ENCODE results near the gene MRPS30.
"Not testable (repeated sequence)": the region's sequence is repeated elsewhere in the genome, so short reads cannot be mapped to it uniquely, and the experiment has no call there.

The MRPS30 gene

DNA sequence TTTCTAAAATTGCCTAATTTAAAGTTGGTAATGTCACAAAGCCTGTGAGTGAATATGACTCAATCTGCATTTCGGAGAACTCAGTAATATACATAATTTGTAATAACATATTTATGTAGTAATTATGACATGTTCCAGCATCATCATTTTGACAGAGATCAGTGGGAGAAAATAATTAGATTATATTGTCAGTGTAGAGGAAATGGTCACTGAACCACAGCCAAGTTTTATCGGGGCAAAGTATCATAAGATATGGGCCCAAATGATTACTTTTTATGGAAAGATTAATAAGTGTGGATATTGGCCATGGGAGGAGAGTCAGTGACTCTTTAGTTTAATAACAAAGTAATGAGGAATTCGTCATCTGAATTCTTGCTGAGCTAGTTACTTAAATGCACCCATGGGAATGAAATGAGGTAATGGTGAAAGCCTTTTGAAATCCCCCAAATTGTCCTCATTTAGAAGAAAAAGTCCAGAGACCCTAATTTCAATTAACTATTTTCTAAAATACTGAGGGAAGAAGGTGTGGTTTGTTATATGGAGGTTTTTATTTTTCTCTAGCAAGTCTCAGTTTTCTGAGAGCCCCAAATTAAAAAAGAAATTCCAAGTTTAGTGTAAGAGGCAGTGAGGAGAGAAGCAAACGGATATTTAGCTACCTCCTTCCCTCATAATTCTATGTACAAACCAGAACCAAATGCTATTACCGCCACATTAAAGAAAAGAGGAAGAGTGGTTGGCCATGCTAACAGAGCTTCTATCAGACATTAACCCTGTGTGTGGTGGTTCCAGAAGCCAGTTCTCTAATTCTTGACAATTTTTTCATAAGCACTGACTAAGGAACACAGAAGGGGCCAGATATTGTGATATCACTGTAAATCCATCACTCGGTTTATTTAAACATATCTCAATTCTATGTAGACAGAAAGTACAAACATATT is 37.7 kb upstream of the MRPS30 start:
- Histone ChIP-seq H2AFZ (ENCODE audit: low read depth, low read length) (no peak overlapping the region), H3K9ac (ENCODE audit: low read length) (peak overlapping the region; percentile 75), H3K4me1 (ENCODE audit: control insufficient read depth, insufficient read depth, low read depth, low read length) (no peaks in the 10 kb centered on the region), H2BK12ac (ENCODE audit: low read length in 2 of 2) (no peak overlapping the region), H3K4me2 (ENCODE audit: low read length, poor library complexity, severe bottlenecking) (no peak overlapping the region), H3K23ac (ENCODE audit: low read length in 2 of 2) (no peak overlapping the region), H3K14ac (ENCODE audit: low read length in 2 of 2) (no peak overlapping the region), H3K27me3 (ENCODE audit: control insufficient read depth in 1 of 2, insufficient read depth in 1 of 2, low read length in 2 of 2) (no peaks in the 10 kb centered on the region), H2BK15ac (ENCODE audit: low read depth, poor library complexity, severe bottlenecking) (no peak overlapping the region), H3K4ac (ENCODE audit: low read depth in 1 of 2, low read length in 2 of 2) (no peak overlapping the region), H3K18ac (ENCODE audit: low read depth in 1 of 2, low read length in 2 of 2) (no peak overlapping the region), H3K79me1 (replicated peaks; ENCODE audit: low read length, poor library complexity, severe bottlenecking) (no peaks in the 10 kb centered on the region), H2BK5ac (ENCODE audit: low read depth, low read length, poor library complexity, severe bottlenecking) (no peak overlapping the region), H3K36me3 (ENCODE audit: control insufficient read depth in 1 of 2, insufficient read depth in 2 of 2, low read depth in 1 of 2, low read length in 2 of 2) (no peaks in the 10 kb centered on the region), H4K91ac (ENCODE audit: low read length) (no peak overlapping the region), H3K27ac (ENCODE audit: low read length, poor library complexity, severe bottlenecking) (no peak overlapping the region), H3K9me3 (ENCODE audit: control insufficient read depth, low read length) (no peaks in the 10 kb centered on the region), H4K8ac (ENCODE audit: low read length) (no peak overlapping the region), H3K4me3 (ENCODE audit: insufficient read depth in 1 of 2, low read depth in 1 of 2, low read length in 2 of 2) (no peak overlapping the region), H2AK5ac (ENCODE audit: low read length, severe bottlenecking) (no peak overlapping the region), H2BK120ac (ENCODE audit: low read depth, low read length) (no peak overlapping the region)
- WGBS = 86% methylated on average over 3 of the region's 6 CpGs
- DNase-seq = no peak

- not testable (repeated sequence) for H2BK120ac ChIP-seq (ENCODE audit: low read depth, low read length)
- 97% methylated on average over 9 of the region's 11 CpGs for WGBS
Observed at GRCh38 chr5:44772397-44772796, 36.4 kb upstream of the MRPS30 start.

DNA sequence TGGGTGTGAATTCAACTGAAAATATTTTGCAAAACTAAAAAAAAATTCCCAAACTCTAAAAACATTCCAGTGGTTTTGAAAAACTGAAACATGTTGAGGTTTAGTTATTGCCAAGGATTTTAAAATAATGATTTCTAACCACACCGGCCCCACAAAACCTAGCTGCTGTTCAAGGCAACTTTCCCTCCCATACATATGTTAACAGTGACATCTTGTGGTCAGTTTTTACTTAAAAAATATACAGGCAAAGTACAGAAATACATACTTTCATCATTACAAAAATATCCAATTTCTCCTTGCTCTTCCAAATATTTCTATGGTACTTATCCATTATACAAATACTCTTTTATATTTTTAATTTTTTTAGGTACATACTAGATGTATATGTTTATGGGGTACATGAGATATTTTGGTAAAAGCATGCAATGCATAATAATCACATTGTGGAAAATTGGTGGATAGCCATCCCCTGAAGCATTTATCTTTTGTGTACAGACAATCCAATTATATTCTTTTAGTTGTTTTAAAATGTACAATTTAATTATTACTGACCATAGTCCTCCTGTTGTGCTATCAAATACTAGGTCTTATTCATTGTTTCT is 34.4 kb upstream of the MRPS30 start:
- Histone ChIP-seq H2BK120ac (ENCODE audit: low read depth, low read length) (no peak overlapping the region), H3K4me3 (ENCODE audit: insufficient read depth in 1 of 2, low read depth in 1 of 2, low read length in 2 of 2) (no peak overlapping the region), H3K27me3 (ENCODE audit: control insufficient read depth in 1 of 2, insufficient read depth in 1 of 2, low read length in 2 of 2) (no peaks in the 10 kb centered on the region), H2BK5ac (ENCODE audit: low read depth, low read length, poor library complexity, severe bottlenecking) (no peak overlapping the region), H3K18ac (ENCODE audit: low read depth in 1 of 2, low read length in 2 of 2) (no peak overlapping the region), H3K27ac (ENCODE audit: low read length, poor library complexity, severe bottlenecking) (no peak overlapping the region), H3K14ac (ENCODE audit: low read length in 2 of 2) (no peak overlapping the region), H3K9me3 (ENCODE audit: control insufficient read depth, low read length) (no peaks in the 10 kb centered on the region), H3K4ac (ENCODE audit: low read depth in 1 of 2, low read length in 2 of 2) (no peak overlapping the region), H2AFZ (ENCODE audit: low read depth, low read length) (no peak overlapping the region), H4K8ac (ENCODE audit: low read length) (no peak overlapping the region), H3K36me3 (ENCODE audit: control insufficient read depth in 1 of 2, insufficient read depth in 2 of 2, low read depth in 1 of 2, low read length in 2 of 2) (no peaks in the 10 kb centered on the region), H3K4me1 (ENCODE audit: control insufficient read depth, insufficient read depth, low read depth, low read length) (no peaks in the 10 kb centered on the region), H2BK12ac (ENCODE audit: low read length in 2 of 2) (no peak overlapping the region), H4K91ac (ENCODE audit: low read length) (no peak overlapping the region), H3K4me2 (ENCODE audit: low read length, poor library complexity, severe bottlenecking) (no peak overlapping the region), H3K23ac (ENCODE audit: low read length in 2 of 2) (no peak overlapping the region), H3K9ac (ENCODE audit: low read length) (peak overlapping the region; percentile 78), H3K79me1 (replicated peaks; ENCODE audit: low read length, poor library complexity, severe bottlenecking) (no peaks in the 10 kb centered on the region), H2AK5ac (ENCODE audit: low read length, severe bottlenecking) (no peak overlapping the region), H2BK15ac (ENCODE audit: low read depth, poor library complexity, severe bottlenecking) (no peak overlapping the region)
- DNase-seq = peak; percentile 50
- WGBS = 0% methylated on average over 1 of the region's 1 CpG

More at GRCh38 chr5:44772397-44772796, 36.4 kb upstream of the MRPS30 start:
- not testable (repeated sequence) for H3K18ac ChIP-seq (ENCODE audit: low read depth in 1 of 2, low read length in 2 of 2); H3K79me1 ChIP-seq (replicated peaks; ENCODE audit: low read length, poor library complexity, severe bottlenecking); H3K27ac ChIP-seq (ENCODE audit: low read length, poor library complexity, severe bottlenecking); H3K4ac ChIP-seq (ENCODE audit: low read depth in 1 of 2, low read length in 2 of 2); H3K4me2 ChIP-seq (ENCODE audit: low read length, poor library complexity, severe bottlenecking); H3K36me3 ChIP-seq (ENCODE audit: control insufficient read depth in 1 of 2, insufficient read depth in 2 of 2, low read depth in 1 of 2, low read length in 2 of 2); H2BK12ac ChIP-seq (ENCODE audit: low read length in 2 of 2); H2BK5ac ChIP-seq (ENCODE audit: low read depth, low read length, poor library complexity, severe bottlenecking); H2AFZ ChIP-seq (ENCODE audit: low read depth, low read length); H3K4me3 ChIP-seq (ENCODE audit: insufficient read depth in 1 of 2, low read depth in 1 of 2, low read length in 2 of 2); H3K9me3 ChIP-seq (ENCODE audit: control insufficient read depth, low read length); H3K14ac ChIP-seq (ENCODE audit: low read length in 2 of 2); H4K8ac ChIP-seq (ENCODE audit: low read length); H2BK15ac ChIP-seq (ENCODE audit: low read depth, poor library complexity, severe bottlenecking); H3K9ac ChIP-seq (ENCODE audit: low read length); H3K23ac ChIP-seq (ENCODE audit: low read length in 2 of 2); H3K27me3 ChIP-seq (ENCODE audit: control insufficient read depth in 1 of 2, insufficient read depth in 1 of 2, low read length in 2 of 2); H4K91ac ChIP-seq (ENCODE audit: low read length); H3K4me1 ChIP-seq (ENCODE audit: control insufficient read depth, insufficient read depth, low read depth, low read length); DNase-seq; H2AK5ac ChIP-seq (ENCODE audit: low read length, severe bottlenecking)

DNA sequence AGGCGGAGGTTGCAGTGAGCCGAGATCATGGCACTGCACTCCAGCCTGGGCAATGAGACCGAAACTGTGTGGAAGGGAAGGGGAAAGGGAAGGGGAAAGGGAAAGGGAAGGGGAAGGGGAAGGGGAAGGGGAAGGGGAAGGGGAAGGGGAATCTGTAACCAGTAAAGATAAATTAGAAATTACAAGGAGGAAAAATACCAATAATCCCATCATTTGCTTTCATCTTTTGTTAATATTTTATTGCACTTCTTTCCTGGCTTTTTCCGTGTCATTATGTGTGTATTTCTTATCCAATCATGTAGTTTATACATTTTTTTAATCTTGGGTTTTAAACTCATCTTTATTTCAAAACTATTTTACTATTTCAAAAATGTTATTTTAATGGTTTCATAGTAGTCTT is 29.6 kb upstream of the MRPS30 start:
- Histone ChIP-seq H3K18ac (ENCODE audit: low read depth in 1 of 2, low read length in 2 of 2) (no peak overlapping the region), H4K8ac (ENCODE audit: low read length) (no peak overlapping the region), H4K91ac (ENCODE audit: low read length) (no peak overlapping the region), H3K4me1 (ENCODE audit: control insufficient read depth, insufficient read depth, low read depth, low read length) (no peaks in the 10 kb centered on the region), H3K27ac (ENCODE audit: low read length, poor library complexity, severe bottlenecking) (no peak overlapping the region), H2BK120ac (ENCODE audit: low read depth, low read length) (no peak overlapping the region), H2AFZ (ENCODE audit: low read depth, low read length) (no peak overlapping the region), H3K14ac (ENCODE audit: low read length in 2 of 2) (no peak overlapping the region), H3K23ac (ENCODE audit: low read length in 2 of 2) (no peak overlapping the region), H3K9me3 (ENCODE audit: control insufficient read depth, low read length) (no peaks in the 10 kb centered on the region), H3K4me3 (ENCODE audit: insufficient read depth in 1 of 2, low read depth in 1 of 2, low read length in 2 of 2) (no peak overlapping the region), H2AK5ac (ENCODE audit: low read length, severe bottlenecking) (no peak overlapping the region), H2BK12ac (ENCODE audit: low read length in 2 of 2) (no peak overlapping the region), H3K79me1 (replicated peaks; ENCODE audit: low read length, poor library complexity, severe bottlenecking) (no peaks in the 10 kb centered on the region), H3K4ac (ENCODE audit: low read depth in 1 of 2, low read length in 2 of 2) (no peak overlapping the region), H3K4me2 (ENCODE audit: low read length, poor library complexity, severe bottlenecking) (no peak overlapping the region), H3K27me3 (ENCODE audit: control insufficient read depth in 1 of 2, insufficient read depth in 1 of 2, low read length in 2 of 2) (no peaks in the 10 kb centered on the region), H3K36me3 (ENCODE audit: control insufficient read depth in 1 of 2, insufficient read depth in 2 of 2, low read depth in 1 of 2, low read length in 2 of 2) (no peaks in the 10 kb centered on the region), H2BK15ac (ENCODE audit: low read depth, poor library complexity, severe bottlenecking) (no peak overlapping the region), H3K9ac (ENCODE audit: low read length) (no peak overlapping the region), H2BK5ac (ENCODE audit: low read depth, low read length, poor library complexity, severe bottlenecking) (no peak overlapping the region)
- no peak for DNase-seq
- 84% methylated on average over 4 of the region's 4 CpGs for WGBS
